GM23338 (cell line): ENCODE data around the gene TNFSF13. TPM values are rescaled to one million over a fixed set of nuclear protein-coding genes. Genes with fewer than 3 reads are reported as not detected.
A peak's percentile ranks its signal among the peaks of the same experiment; 100 is the strongest.

Experiments
- ATAC-seq: fragments of 200-7000 bp; cut with Tn5 transposase; 3 replicates; pipeline ENCODE4 v1.9.1; 2020
- DNase-seq: peaks from one replicate; pipeline ENCODE4 v3.0.0-alpha.2; 2015; ENCODE audit warnings: low spot score
- H2AFZ ChIP-seq: fragments of 200-600 bp; sonication (generic); 2 replicates; pipeline ENCODE4 v1.8.0; 2016; ENCODE audit warnings: antibody characterized with exemption, mild to moderate bottlenecking, moderate library complexity
- H3F3A ChIP-seq: fragments of 200-600 bp; sonication (generic); replicated peaks from 2 replicates; pipeline ENCODE4 v1.8.0; 2017; ENCODE audit warnings: antibody characterized with exemption, mixed run types, low read depth
- H3K27ac ChIP-seq: fragments of 200-600 bp; sonication (generic); 2 replicates; pipeline ENCODE4 v1.6.1; 2016; ENCODE audit warnings: low read depth
- H3K27me3 ChIP-seq: fragments of 200-600 bp; sonication (generic); 2 replicates; pipeline ENCODE4 v1.8.0; 2016; ENCODE audit warnings: mild to moderate bottlenecking, mixed run types, moderate library complexity; ENCODE audit not compliant: insufficient read depth
- H3K36me3 ChIP-seq: fragments of 200-600 bp; sonication (generic); 2 replicates; pipeline ENCODE4 v1.8.0; 2016; ENCODE audit warnings: mild to moderate bottlenecking; ENCODE audit not compliant: insufficient read depth
- H3K4me1 ChIP-seq: fragments of 200-600 bp; sonication (generic); 2 replicates; pipeline ENCODE4 v1.8.0; 2016; ENCODE audit warnings: mild to moderate bottlenecking, moderate library complexity; ENCODE audit not compliant: insufficient read depth
- H3K4me2 ChIP-seq: fragments of 200-600 bp; sonication (generic); 2 replicates; pipeline ENCODE4 v1.7.1; 2017; ENCODE audit warnings: mixed run types
- H3K4me3 ChIP-seq: fragments of 200-600 bp; sonication (generic); 2 replicates; pipeline ENCODE4 v1.6.1; 2016; ENCODE audit warnings: mixed run types
- H3K79me2 ChIP-seq: fragments of 200-600 bp; sonication (generic); replicated peaks from 2 replicates; pipeline ENCODE4 v1.8.0; 2017; ENCODE audit warnings: mild to moderate bottlenecking; ENCODE audit not compliant: insufficient read depth
- H3K9me2 ChIP-seq: fragments of 200-600 bp; sonication (generic); 2 replicates; pipeline ENCODE4 v1.8.0; 2017; ENCODE audit not compliant: insufficient read depth
- H4K20me1 ChIP-seq: fragments of 200-600 bp; sonication (generic); replicated peaks from 2 replicates; pipeline ENCODE4 v1.8.0; 2017; ENCODE audit warnings: mild to moderate bottlenecking; ENCODE audit not compliant: insufficient read depth
- H3K27ac Mint-ChIP-seq: 2 replicates; pipeline ENCODE4 v1.8.0; 2020; ENCODE audit warnings: inconsistent platforms, mild to moderate bottlenecking, moderate library complexity, mixed read lengths
- H3K27me3 Mint-ChIP-seq: 3 replicates; pipeline ENCODE4 v1.8.0; 2022; ENCODE audit warnings: low read depth, mild to moderate bottlenecking, moderate library complexity, mixed read lengths, inconsistent platforms; ENCODE audit not compliant: insufficient read depth, poor library complexity
- H3K36me3 Mint-ChIP-seq: 3 replicates; pipeline ENCODE4 v1.8.0; 2021; ENCODE audit warnings: low read depth, mild to moderate bottlenecking, inconsistent platforms, moderate library complexity, mixed read lengths
- H3K4me1 Mint-ChIP-seq: 3 replicates; pipeline ENCODE4 v1.8.0; 2020; ENCODE audit warnings: mild to moderate bottlenecking, inconsistent platforms, mixed read lengths
- H3K4me3 Mint-ChIP-seq: 3 replicates; pipeline ENCODE4 v1.8.0; 2021; ENCODE audit warnings: moderate library complexity, mild to moderate bottlenecking, inconsistent platforms, mixed read lengths
- H3K9me3 Mint-ChIP-seq: 3 replicates; pipeline ENCODE4 v1.8.0; 2020; ENCODE audit warnings: moderate library complexity, mild to moderate bottlenecking, inconsistent platforms, mixed read lengths
- POLR2AphosphoS5 ChIP-seq: IDR thresholded peaks from 2 replicates; pipeline ENCODE4 v1.6.1; 2016; ENCODE audit warnings: antibody characterized with exemption, low read depth
- ZNF331 ChIP-seq: fragments of 250-450 bp; sonication (Bioruptor Pico); IDR thresholded peaks from 2 replicates; pipeline ENCODE4 v1.5.0; 2020; ENCODE audit warnings: low read depth, mild to moderate bottlenecking, moderate library complexity
- polyA plus RNA-seq: library from polyadenylated mRNA; unstranded; fragments of >200 nt; fragmentation: Nextera tagmentation; extraction: Ambion mirVana; gene quantifications from 2 replicates; pipeline ENCODE4 v1.2.1, GENCODE V29; 2016
- total RNA-seq: library from RNA; depleted of rRNA; stranded (reverse); fragments of >200 nt; shearing (Covaris generic); gene quantifications from 2 replicates; pipeline ENCODE4 v1.2.3, GENCODE V29; 2014
- TF ChIP-seq, protein P1 (sequence below): IDR thresholded peaks from 2 replicates; pipeline ENCODE4 v1.6.1; 2016; ENCODE audit warnings: antibody characterized with exemption
- TF ChIP-seq, protein P2 (sequence below): IDR thresholded peaks from one replicate; pipeline ENCODE4 v1.6.1; 2018; ENCODE audit warnings: antibody characterized with exemption; ENCODE audit not compliant: unreplicated experiment
- TF ChIP-seq, protein P3 (sequence below): fragments of 250-450 bp; sonication (Bioruptor Pico); IDR thresholded peaks from 2 replicates; pipeline ENCODE4 v1.5.0; 2020; ENCODE audit warnings: mild to moderate bottlenecking, moderate library complexity
- TF ChIP-seq, protein P4 (sequence below), 2 experiments: fragments of 200-600 bp in 1 of 2; sonication (generic) in 1 of 2; conservative IDR thresholded peaks; 2 replicates each; pipeline versions ENCODE4 v1.5.1 to v1.6.1; 2016 to 2017; ENCODE audit warnings: antibody characterized with exemption in 2 of 2, low read depth in 2 of 2, mild to moderate bottlenecking in 2 of 2, moderate library complexity in 1 of 2

TNFSF13 gene
- total and polyA plus RNA-seq, 2 experiments from 2014 or later, result 2.2 TPM; not detected in 1

DNA sequence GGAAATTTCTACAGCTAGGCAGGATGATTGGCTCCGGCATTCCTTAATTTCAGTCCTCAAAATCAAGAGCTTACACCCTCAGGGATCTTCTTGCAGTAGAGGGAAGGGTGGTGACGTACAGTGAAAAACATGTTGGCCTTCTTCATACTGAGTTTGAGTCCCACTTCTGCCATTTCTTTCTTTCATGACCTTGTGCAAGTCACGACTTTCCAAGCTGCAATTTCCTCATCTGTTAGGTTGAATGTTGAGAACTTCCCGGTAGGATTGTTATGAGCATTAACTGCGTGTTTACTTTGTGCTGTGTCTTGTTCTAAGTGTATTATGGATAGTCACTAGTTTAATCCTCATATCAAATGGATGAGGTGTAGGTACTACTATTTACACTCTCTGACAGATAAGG lies 11.0 kb downstream of the TNFSF13 start:
- Histone ChIP-seq H3F3A (peaks cover 30% of the 10 kb centered on the region), H3K4me2 (no peak overlapping the region), H3K9me2 (no peaks in the 10 kb centered on the region), H3K79me2 (peaks cover 48% of the 10 kb centered on the region), H3K27ac (no peak overlapping the region), H3K36me3 (peaks cover 26% of the 10 kb centered on the region), H3K4me3 (no peak overlapping the region), H4K20me1 (peaks cover 12% of the 10 kb centered on the region), H2AFZ (no peak overlapping the region), H3K4me1 (peaks cover 13% of the 10 kb centered on the region), H3K27me3 (no peaks in the 10 kb centered on the region)
- ATAC-seq (no peak), DNase-seq (no peak)
- no peak for TF ChIP-seq POLR2AphosphoS5
- TF ChIP-seq, protein P1, sequence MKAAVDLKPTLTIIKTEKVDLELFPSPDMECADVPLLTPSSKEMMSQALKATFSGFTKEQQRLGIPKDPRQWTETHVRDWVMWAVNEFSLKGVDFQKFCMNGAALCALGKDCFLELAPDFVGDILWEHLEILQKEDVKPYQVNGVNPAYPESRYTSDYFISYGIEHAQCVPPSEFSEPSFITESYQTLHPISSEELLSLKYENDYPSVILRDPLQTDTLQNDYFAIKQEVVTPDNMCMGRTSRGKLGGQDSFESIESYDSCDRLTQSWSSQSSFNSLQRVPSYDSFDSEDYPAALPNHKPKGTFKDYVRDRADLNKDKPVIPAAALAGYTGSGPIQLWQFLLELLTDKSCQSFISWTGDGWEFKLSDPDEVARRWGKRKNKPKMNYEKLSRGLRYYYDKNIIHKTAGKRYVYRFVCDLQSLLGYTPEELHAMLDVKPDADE, result no peak
- TF ChIP-seq, protein P2, sequence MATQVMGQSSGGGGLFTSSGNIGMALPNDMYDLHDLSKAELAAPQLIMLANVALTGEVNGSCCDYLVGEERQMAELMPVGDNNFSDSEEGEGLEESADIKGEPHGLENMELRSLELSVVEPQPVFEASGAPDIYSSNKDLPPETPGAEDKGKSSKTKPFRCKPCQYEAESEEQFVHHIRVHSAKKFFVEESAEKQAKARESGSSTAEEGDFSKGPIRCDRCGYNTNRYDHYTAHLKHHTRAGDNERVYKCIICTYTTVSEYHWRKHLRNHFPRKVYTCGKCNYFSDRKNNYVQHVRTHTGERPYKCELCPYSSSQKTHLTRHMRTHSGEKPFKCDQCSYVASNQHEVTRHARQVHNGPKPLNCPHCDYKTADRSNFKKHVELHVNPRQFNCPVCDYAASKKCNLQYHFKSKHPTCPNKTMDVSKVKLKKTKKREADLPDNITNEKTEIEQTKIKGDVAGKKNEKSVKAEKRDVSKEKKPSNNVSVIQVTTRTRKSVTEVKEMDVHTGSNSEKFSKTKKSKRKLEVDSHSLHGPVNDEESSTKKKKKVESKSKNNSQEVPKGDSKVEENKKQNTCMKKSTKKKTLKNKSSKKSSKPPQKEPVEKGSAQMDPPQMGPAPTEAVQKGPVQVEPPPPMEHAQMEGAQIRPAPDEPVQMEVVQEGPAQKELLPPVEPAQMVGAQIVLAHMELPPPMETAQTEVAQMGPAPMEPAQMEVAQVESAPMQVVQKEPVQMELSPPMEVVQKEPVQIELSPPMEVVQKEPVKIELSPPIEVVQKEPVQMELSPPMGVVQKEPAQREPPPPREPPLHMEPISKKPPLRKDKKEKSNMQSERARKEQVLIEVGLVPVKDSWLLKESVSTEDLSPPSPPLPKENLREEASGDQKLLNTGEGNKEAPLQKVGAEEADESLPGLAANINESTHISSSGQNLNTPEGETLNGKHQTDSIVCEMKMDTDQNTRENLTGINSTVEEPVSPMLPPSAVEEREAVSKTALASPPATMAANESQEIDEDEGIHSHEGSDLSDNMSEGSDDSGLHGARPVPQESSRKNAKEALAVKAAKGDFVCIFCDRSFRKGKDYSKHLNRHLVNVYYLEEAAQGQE, result no peak
- H3K36me3 Mint-ChIP-seq, result peaks cover 88% of the 10 kb centered on the region
- no peak overlapping the region for H3K27ac Mint-ChIP-seq
- peaks cover 19% of the 10 kb centered on the region for H3K4me1 Mint-ChIP-seq
- H3K4me3 Mint-ChIP-seq, result no peak overlapping the region; the same call in 2 of the 3 replicates
- H3K9me3 Mint-ChIP-seq, result peaks cover 11% of the 10 kb centered on the region; the same call in 2 of the 3 replicates
- peaks cover 21% of the 10 kb centered on the region for H3K27me3 Mint-ChIP-seq

DNA sequence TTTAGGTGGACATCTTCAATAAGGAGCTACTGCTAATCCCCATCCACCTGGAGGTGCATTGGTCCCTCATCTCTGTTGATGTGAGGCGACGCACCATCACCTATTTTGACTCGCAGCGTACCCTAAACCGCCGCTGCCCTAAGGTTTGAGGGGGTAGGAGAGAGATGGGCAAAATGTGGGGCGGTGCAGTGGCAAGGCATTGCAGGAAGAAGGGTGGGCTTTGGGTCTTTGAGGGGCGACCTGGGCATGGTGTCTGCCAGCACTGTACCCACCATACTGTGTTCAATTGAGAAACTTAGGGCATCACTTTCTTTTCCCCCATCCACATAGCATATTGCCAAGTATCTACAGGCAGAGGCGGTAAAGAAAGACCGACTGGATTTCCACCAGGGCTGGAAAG lies 11.8 kb downstream of the TNFSF13 start:
- Histone ChIP-seq H3F3A (peaks cover 38% of the 10 kb centered on the region), H3K27ac (0 out of 2 replicates have a peak overlapping the region, but pooled peaks have one; percentile 6), H4K20me1 (peaks cover 20% of the 10 kb centered on the region), H3K4me1 (peaks cover 20% of the 10 kb centered on the region), H3K4me3 (no peak overlapping the region), H3K36me3 (peaks cover 31% of the 10 kb centered on the region), H2AFZ (no peak overlapping the region), H3K4me2 (no peak overlapping the region), H3K9me2 (no peaks in the 10 kb centered on the region), H3K79me2 (peaks cover 48% of the 10 kb centered on the region), H3K27me3 (no peaks in the 10 kb centered on the region)
- TF ChIP-seq, protein P3, sequence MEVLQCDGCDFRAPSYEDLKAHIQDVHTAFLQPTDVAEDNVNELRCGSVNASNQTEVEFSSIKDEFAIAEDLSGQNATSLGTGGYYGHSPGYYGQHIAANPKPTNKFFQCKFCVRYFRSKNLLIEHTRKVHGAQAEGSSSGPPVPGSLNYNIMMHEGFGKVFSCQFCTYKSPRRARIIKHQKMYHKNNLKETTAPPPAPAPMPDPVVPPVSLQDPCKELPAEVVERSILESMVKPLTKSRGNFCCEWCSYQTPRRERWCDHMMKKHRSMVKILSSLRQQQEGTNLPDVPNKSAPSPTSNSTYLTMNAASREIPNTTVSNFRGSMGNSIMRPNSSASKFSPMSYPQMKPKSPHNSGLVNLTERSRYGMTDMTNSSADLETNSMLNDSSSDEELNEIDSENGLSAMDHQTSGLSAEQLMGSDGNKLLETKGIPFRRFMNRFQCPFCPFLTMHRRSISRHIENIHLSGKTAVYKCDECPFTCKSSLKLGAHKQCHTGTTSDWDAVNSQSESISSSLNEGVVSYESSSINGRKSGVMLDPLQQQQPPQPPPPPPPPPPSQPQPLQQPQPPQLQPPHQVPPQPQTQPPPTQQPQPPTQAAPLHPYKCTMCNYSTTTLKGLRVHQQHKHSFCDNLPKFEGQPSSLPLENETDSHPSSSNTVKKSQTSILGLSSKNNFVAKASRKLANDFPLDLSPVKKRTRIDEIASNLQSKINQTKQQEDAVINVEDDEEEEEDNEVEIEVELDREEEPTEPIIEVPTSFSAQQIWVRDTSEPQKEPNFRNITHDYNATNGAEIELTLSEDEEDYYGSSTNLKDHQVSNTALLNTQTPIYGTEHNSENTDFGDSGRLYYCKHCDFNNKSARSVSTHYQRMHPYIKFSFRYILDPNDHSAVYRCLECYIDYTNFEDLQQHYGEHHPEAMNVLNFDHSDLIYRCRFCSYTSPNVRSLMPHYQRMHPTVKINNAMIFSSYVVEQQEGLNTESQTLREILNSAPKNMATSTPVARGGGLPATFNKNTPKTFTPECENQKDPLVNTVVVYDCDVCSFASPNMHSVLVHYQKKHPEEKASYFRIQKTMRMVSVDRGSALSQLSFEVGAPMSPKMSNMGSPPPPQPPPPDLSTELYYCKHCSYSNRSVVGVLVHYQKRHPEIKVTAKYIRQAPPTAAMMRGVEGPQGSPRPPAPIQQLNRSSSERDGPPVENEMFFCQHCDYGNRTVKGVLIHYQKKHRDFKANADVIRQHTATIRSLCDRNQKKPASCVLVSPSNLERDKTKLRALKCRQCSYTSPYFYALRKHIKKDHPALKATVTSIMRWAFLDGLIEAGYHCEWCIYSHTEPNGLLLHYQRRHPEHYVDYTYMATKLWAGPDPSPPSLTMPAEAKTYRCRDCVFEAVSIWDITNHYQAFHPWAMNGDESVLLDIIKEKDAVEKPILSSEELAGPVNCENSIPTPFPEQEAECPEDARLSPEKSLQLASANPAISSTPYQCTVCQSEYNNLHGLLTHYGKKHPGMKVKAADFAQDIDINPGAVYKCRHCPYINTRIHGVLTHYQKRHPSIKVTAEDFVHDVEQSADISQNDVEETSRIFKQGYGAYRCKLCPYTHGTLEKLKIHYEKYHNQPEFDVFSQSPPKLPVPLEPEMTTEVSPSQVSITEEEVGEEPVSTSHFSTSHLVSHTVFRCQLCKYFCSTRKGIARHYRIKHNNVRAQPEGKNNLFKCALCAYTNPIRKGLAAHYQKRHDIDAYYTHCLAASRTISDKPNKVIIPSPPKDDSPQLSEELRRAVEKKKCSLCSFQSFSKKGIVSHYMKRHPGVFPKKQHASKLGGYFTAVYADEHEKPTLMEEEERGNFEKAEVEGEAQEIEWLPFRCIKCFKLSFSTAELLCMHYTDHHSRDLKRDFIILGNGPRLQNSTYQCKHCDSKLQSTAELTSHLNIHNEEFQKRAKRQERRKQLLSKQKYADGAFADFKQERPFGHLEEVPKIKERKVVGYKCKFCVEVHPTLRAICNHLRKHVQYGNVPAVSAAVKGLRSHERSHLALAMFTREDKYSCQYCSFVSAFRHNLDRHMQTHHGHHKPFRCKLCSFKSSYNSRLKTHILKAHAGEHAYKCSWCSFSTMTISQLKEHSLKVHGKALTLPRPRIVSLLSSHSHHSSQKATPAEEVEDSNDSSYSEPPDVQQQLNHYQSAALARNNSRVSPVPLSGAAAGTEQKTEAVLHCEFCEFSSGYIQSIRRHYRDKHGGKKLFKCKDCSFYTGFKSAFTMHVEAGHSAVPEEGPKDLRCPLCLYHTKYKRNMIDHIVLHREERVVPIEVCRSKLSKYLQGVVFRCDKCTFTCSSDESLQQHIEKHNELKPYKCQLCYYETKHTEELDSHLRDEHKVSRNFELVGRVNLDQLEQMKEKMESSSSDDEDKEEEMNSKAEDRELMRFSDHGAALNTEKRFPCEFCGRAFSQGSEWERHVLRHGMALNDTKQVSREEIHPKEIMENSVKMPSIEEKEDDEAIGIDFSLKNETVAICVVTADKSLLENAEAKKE (CRISPR knock-in tag), result no peak
- TF ChIP-seq ZNF331 (CRISPR knock-in tag), result no peak
- TF ChIP-seq, protein P4, sequence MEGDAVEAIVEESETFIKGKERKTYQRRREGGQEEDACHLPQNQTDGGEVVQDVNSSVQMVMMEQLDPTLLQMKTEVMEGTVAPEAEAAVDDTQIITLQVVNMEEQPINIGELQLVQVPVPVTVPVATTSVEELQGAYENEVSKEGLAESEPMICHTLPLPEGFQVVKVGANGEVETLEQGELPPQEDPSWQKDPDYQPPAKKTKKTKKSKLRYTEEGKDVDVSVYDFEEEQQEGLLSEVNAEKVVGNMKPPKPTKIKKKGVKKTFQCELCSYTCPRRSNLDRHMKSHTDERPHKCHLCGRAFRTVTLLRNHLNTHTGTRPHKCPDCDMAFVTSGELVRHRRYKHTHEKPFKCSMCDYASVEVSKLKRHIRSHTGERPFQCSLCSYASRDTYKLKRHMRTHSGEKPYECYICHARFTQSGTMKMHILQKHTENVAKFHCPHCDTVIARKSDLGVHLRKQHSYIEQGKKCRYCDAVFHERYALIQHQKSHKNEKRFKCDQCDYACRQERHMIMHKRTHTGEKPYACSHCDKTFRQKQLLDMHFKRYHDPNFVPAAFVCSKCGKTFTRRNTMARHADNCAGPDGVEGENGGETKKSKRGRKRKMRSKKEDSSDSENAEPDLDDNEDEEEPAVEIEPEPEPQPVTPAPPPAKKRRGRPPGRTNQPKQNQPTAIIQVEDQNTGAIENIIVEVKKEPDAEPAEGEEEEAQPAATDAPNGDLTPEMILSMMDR (conservative IDR thresholded peaks at IDR 0.05; ENCODE audit: low read depth in 2 of 2), result no peak
- Mint-ChIP-seq H3K4me1 (peaks cover 27% of the 10 kb centered on the region), H3K27ac (no peak overlapping the region), H3K27me3 (peaks cover 17% of the 10 kb centered on the region), H3K9me3 (peaks cover 11% of the 10 kb centered on the region; the same call in 2 of the 3 replicates), H3K4me3 (peak overlapping the region; percentile 62; the same call in 1 of the 3 replicates), H3K36me3 (peaks cover 88% of the 10 kb centered on the region)
- ATAC-seq (no peak), DNase-seq (no peak)
